A204.1 (cell line): ENCODE data around the gene TAS2R3.
"Not testable (repeated sequence)": the region's sequence is repeated elsewhere in the genome, so short reads cannot be mapped to it uniquely, and the experiment has no call there.

ENCODE experiments used
- FAIRE-seq: peaks from 2 replicates; lab custom pipeline; 2012; peaks lifted over from hg19 to GRCh38; lab: Jason Lieb, UNC

The TAS2R3 gene, protein sequence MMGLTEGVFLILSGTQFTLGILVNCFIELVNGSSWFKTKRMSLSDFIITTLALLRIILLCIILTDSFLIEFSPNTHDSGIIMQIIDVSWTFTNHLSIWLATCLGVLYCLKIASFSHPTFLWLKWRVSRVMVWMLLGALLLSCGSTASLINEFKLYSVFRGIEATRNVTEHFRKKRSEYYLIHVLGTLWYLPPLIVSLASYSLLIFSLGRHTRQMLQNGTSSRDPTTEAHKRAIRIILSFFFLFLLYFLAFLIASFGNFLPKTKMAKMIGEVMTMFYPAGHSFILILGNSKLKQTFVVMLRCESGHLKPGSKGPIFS

DNA sequence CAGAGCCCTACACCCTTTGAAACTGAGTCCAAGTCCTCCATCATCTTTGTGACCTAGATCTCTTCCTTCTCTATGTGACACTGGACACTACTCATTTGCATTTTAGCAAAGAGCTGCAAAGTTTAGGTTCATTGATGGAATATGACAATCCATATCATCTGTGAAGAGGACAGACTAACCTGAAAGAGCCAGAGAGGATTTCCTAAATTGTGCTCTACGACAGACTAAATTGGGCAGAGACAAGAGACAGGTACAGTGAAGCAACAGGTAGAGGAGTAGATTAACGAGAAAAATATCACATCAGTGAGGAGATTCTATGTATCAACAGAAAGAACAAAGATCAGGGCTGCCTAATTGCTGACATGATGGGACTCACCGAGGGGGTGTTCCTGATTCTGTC lies at the start of gene TAS2R3:
TAS2R3 (plus strand) TSS at position 301 of the 400 bp plus-strand sequence; CDS start at position 363, 62 bp downstream.
- FAIRE-seq: no peak

GRCh38 chr7:141714571-141714970 lies 49.3 kb upstream of the TAS2R3 start:
- FAIRE-seq: no peak

- FAIRE-seq: no peak
Measured at GRCh38 chr7:141715018-141715417, 48.9 kb upstream of the TAS2R3 start.

GRCh38 chr7:141715794-141716689 lies 47.9 kb upstream of the TAS2R3 start:
- FAIRE-seq: no peak

GRCh38 chr7:141717450-141717849 lies 46.4 kb upstream of the TAS2R3 start:
- FAIRE-seq: no peak

DNA sequence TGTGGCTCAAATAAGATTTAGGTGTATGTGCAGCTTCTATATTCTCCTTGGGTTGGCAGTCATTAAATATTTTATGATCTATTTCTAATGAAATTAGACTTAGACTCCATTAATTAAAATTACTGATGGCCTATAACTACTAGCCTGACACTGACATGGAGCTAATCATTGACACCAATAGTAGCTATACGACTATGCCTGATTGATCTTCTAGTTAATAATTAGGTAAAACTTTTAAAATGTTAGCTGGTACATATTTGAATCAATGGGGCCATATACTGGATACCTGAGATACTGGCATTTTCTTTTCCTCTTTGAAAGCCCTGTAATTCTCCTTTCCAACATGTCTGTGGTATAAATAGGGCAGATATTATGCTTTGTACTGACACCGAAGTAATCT lies 41.4 kb upstream of the TAS2R3 start:
- FAIRE-seq: no peak

DNA sequence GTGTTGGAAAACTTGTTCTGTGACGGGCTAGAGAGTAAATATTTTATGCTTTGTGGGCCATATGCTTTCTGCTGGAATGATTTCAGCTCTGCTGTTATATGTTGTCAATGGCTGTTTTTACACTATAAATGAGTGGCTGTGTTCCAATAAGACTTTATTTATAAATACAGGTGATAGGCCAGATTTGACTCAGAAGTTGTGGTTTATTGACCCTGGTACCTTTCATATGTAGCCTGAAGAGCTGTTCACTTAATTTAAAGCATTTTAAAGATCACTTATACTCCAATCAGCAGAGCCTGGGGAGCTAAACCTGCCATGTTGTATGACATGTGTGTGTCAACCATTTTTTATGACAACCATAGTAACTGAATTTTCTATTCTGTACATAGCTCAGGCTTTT lies 34.9 kb upstream of the TAS2R3 start:
- no peak for FAIRE-seq

- no peak for FAIRE-seq
Measured at GRCh38 chr7:141731476-141732149, 32.3 kb upstream of the TAS2R3 start.

DNA sequence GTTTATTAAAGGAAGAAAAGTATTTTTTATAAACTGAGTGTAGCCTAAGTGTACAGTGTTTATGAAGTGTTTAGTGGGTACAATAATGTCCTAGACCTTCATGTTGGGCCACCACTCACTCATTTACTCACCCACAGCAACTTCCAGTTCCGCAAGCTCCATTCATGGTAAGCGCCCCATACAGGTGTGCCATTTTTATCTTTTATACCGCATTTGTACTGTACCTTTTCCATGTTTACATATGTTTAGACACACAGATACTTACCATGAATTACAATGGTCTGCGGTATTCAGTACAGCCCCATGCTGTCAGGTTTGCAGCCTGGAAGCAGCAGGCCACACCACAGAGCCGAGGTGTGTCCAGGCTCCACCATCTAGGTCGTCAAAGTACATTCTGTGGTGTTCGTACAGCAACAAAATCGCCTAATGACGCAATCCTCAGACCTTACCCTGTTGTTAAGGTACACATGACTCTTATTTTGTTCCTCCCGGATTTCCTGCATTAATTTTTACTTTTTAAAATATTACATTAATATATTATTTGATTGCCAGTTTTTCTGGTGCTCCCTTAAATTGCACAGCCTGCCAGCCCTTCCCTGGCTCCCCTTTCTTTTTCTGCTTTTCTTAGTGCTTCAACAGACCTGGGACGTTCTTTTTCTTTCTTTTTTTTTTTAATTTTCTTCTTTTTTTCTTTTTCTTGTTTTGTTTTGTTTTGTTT lies 26.6 kb upstream of the TAS2R3 start:
- no peak for FAIRE-seq

- peak; percentile 98 for FAIRE-seq
Measured at GRCh38 chr7:141737836-141738591, 25.9 kb upstream of the TAS2R3 start, which contains the start of gene SSBP1. Gene SSBP1, plus strand, starts transcription at chr7:141738358. Its CDS starts 809 bp downstream, at chr7:141739167.

DNA sequence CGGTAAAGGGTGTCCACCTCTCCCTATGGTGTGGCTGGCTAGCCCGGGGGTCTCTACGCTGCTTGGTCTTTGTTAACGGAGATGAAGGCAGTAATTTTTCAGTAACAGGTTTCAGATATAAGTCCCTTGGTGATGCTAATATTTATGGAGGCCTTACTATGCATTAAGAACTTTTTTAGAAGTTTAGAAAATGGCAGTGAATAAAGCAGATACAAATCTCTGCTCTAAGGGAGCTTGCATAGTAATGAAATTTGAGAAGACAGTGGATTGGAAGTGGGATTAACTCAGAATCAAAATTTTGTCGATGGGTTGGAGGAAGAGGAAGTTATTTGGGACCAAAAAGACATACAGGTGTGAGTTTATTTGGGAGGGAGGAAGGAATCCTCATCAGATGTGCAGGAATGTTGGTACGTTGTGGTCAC lies 25.3 kb upstream of the TAS2R3 start:
- no peak for FAIRE-seq

DNA sequence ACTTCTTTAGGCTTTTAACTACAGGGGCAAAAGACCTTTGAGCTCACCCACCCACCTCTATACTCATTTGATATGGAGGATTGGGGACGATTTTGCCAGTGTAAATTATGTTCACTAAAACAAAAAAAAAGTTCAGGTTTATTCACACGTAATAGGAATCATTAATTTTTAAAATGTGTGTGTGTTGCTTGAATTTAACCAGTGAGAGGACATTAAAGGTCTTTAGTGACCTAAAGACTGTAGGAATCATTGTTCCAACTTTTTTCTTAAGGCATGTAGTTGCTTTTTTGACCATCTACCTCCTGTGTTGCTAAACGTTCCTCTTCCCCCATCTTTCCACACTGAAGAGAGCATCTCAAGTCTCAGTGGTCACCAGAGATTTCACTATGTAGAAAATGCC lies 24.6 kb upstream of the TAS2R3 start:
- no peak for FAIRE-seq

GRCh38 chr7:141742229-141742628 lies 21.7 kb upstream of the TAS2R3 start:
- FAIRE-seq: no peak

GRCh38 chr7:141744131-141744530 lies 19.8 kb upstream of the TAS2R3 start:
- no peak for FAIRE-seq

GRCh38 chr7:141748396-141748795 lies 15.5 kb upstream of the TAS2R3 start:
- no peak for FAIRE-seq

DNA sequence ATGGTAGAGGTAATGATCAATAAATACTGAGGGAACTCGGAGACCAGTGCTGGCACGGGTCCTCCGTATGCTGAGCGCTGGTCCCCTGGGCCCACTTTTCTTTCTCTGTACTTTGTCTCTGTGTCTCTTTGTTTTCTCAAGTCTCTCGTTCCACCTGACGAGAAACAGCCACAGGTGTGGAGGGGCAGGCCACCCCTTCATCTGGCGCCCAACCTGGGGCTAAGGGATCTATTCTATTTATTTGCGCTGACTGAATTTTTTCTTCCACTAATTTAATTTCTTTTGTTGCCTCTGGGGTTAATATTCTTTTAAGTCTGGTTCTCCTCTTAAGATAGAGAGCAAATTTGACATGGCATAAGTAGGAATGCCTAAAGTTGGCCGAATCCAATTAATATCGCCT lies 12.0 kb upstream of the TAS2R3 start:
- not testable (repeated sequence) for FAIRE-seq

DNA sequence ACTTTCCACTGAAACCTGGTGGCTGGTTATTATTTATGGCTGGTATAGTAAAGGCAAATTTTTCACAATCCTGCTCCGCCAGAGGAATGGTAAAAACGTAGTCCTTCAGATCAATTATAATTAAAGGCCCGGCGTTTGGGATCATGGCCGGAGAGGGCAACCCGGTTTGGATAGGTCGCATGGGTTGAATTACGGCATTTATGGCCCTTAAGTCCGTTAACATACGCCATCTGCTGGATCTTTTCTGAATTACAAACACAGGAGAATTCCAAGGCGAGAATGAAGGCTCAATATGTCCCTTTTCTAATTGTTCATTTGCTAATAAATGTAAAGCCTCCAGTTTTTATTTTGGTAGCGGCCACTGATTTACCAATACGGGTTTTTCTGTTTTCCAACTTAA lies 11.3 kb upstream of the TAS2R3 start:
- no peak for FAIRE-seq

- FAIRE-seq: no peak
Measured at GRCh38 chr7:141754939-141755338, 9.0 kb upstream of the TAS2R3 start.

DNA sequence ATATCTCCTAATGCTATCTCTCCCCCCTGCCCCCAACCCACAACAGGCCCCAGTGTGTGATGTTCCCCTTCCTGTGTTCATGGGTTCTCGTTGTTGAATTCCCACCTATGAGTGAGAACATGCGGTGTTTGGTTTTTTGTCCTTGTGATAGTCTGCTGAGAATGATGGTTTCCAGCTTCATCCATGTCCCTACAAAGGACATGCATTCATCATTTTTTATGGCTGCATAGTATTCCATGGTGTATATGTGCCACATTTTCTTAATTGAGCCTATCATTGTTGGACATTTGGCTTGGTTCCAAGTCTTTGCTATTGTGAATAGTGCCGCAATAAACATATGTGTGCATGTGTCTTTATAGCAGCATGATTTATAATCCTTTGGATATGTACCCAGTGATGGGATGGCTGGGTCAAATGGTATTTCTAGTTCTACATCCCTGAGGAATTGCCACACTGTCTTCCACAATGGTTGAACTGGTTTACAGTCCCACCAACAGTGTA lies 6.2 kb downstream of the TAS2R3 start:
- FAIRE-seq: not testable (repeated sequence)

DNA sequence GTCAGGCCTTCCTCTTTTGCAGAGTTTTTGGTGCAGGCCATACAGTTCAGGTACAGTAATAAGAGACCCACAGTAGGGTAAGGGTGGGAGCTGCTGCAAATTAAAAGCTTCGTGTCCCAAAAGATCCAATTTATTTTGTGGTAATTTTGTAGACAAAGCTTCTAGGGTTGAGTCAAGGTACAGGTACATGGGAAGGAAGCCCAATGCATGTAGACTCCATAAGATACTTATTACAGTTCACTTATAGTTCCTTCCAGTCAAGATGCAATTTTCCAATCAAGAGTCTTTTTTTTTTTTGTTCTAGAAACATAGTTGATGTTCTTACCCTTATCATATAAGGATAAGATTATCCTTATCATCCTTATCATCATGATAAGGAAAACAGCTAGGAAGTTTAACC lies 12.5 kb downstream of the TAS2R3 start, which contains the start of gene TAS2R4:
TAS2R4 (plus strand) TSS at position 301 of the 400 bp plus-strand sequence. CDS start 1,815 bp downstream, outside the sequence.
- no peak for FAIRE-seq
